OCI-LY1 (cell line): ENCODE results near the gene CREB5.

Experiments
- H2AFZ ChIP-seq: fragments of 200-600 bp; sonication (generic), shearing (Covaris generic); 2 replicates; pipeline ENCODE4 v1.6.0; 2014; ENCODE audit warnings: antibody characterized with exemption, mild to moderate bottlenecking, low read length
- H3F3A ChIP-seq: fragments of 200-600 bp; sonication (generic), shearing (Covaris generic); 2 replicates; pipeline ENCODE4 v1.6.0; 2014; ENCODE audit warnings: mild to moderate bottlenecking, antibody characterized with exemption, low read length, moderate library complexity; ENCODE audit not compliant: insufficient read depth
- H3K27ac ChIP-seq: fragments of 200-600 bp; sonication (generic); 2 replicates; pipeline ENCODE4 v1.5.1; 2014; ENCODE audit warnings: low read length, mixed run types, mild to moderate bottlenecking, low read depth; ENCODE audit not compliant: poor library complexity, severe bottlenecking
- H3K27me3 ChIP-seq: fragments of 200-600 bp; sonication (generic); 2 replicates; pipeline ENCODE4 v1.6.0; 2014; ENCODE audit warnings: antibody characterized with exemption, mild to moderate bottlenecking, low read length, moderate library complexity; ENCODE audit not compliant: insufficient read depth
- H3K36me3 ChIP-seq: fragments of 200-600 bp; sonication (generic); 2 replicates; pipeline ENCODE4 v1.6.1; 2014; ENCODE audit warnings: mild to moderate bottlenecking, antibody characterized with exemption, low read length, moderate library complexity, mixed read lengths; ENCODE audit not compliant: insufficient read depth
- H3K4me1 ChIP-seq: fragments of 200-600 bp; sonication (generic); 2 replicates; pipeline ENCODE4 v1.5.1; 2014; ENCODE audit warnings: mild to moderate bottlenecking, low read length, moderate library complexity; ENCODE audit not compliant: insufficient read depth, severe bottlenecking
- H3K4me2 ChIP-seq: fragments of 200-600 bp; sonication (generic), shearing (Covaris generic); 2 replicates; pipeline ENCODE4 v1.6.1; 2014; ENCODE audit warnings: low read length
- H3K4me3 ChIP-seq: fragments of 200-600 bp; sonication (generic); 2 replicates; pipeline ENCODE4 v1.5.1; 2014; ENCODE audit warnings: low read length, low read depth, mild to moderate bottlenecking, mixed read lengths; ENCODE audit not compliant: poor library complexity, severe bottlenecking
- H3K79me2 ChIP-seq: fragments of 200-600 bp; shearing (Covaris generic); 2 replicates; pipeline ENCODE4 v1.6.1; 2016; ENCODE audit warnings: mixed run types, low read length, mixed read lengths; ENCODE audit not compliant: insufficient read depth
- H3K9ac ChIP-seq: fragments of 200-600 bp; sonication (generic), shearing (Covaris generic); 2 replicates; pipeline ENCODE4 v1.6.1; 2014; ENCODE audit warnings: mild to moderate bottlenecking, low read length, mixed read lengths
- H3K9me2 ChIP-seq: fragments of 200-600 bp; sonication (generic), shearing (Covaris generic); 2 replicates; pipeline ENCODE4 v1.6.1; 2014; ENCODE audit warnings: low read depth, mild to moderate bottlenecking, low read length, mixed read lengths
- H3K9me3 ChIP-seq: fragments of 200-600 bp; shearing (Covaris generic); 2 replicates; pipeline ENCODE4 v1.6.1; 2014; ENCODE audit warnings: low read length, mixed read lengths
- H4K20me1 ChIP-seq: fragments of 200-600 bp; sonication (generic), shearing (Covaris generic); 2 replicates; pipeline ENCODE4 v1.6.0; 2016; ENCODE audit warnings: mild to moderate bottlenecking, low read length; ENCODE audit not compliant: insufficient read depth
- CTCF ChIP-seq: fragments of 200-600 bp; sonication (generic), shearing (Covaris generic); IDR thresholded peaks from 2 replicates; pipeline ENCODE4 v1.5.1; 2017; ENCODE audit warnings: mild to moderate bottlenecking, antibody characterized with exemption, low read length, moderate library complexity, mixed read lengths
- EZH2 ChIP-seq: fragments of 200-600 bp; sonication (generic), shearing (Covaris generic); IDR thresholded peaks from 2 replicates; pipeline ENCODE4 v1.8.0; 2017; ENCODE audit warnings: borderline replicate concordance, mixed run types, mild to moderate bottlenecking, antibody characterized with exemption, low read length, moderate library complexity, mixed read lengths

The CREB5 gene

GRCh38 chr7:28686418-28686800 lies 274.1 kb downstream of the CREB5 start:
- Histone ChIP-seq H3K27ac (no peak overlapping the region), H3F3A (no peaks in the 10 kb centered on the region), H3K9me2 (no peaks in the 10 kb centered on the region), H3K79me2 (no peaks in the 10 kb centered on the region), H4K20me1 (peaks cover 2% of the 10 kb centered on the region; the same call in 1 of the 2 replicates), H3K9me3 (no peaks in the 10 kb centered on the region), H2AFZ (no peak overlapping the region), H3K4me3 (no peak overlapping the region), H3K27me3 (no peaks in the 10 kb centered on the region), H3K36me3 (peaks cover 13% of the 10 kb centered on the region), H3K4me1 (peaks cover 27% of the 10 kb centered on the region), H3K4me2 (no peak overlapping the region), H3K9ac (no peak overlapping the region)
- TF ChIP-seq CTCF (no peak), EZH2 (no peak)

DNA sequence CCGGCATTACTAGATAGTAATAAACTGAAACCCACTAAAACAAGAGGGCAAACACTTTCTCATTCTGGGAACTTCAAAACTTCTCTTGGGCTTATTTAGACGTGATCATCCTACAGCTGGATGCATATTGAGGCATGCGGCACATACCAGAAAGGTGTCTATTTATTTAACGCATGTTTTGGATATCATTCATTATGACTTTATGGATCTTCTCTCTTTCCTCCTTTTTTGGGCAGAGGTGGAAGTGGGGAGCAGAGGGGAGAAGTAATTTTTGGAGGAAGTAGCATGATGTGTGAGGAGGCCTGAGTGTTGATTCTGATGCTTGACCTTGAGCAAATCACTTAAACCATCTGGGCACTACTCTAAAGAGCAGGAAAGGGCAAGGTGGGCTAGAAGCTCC lies 275.2 kb downstream of the CREB5 start:
- no peak overlapping the region for H3K4me2 ChIP-seq
- no peak overlapping the region for H3K4me3 ChIP-seq
- TF ChIP-seq CTCF (no peak), EZH2 (no peak)
- no peak overlapping the region for H3K9ac ChIP-seq
- H4K20me1 ChIP-seq, result peaks cover 2% of the 10 kb centered on the region; the same call in 1 of the 2 replicates
- H2AFZ ChIP-seq, result no peak overlapping the region
- H3K27ac ChIP-seq, result no peak overlapping the region
- no peaks in the 10 kb centered on the region for H3F3A ChIP-seq
- no peaks in the 10 kb centered on the region for H3K9me2 ChIP-seq
- no peaks in the 10 kb centered on the region for H3K79me2 ChIP-seq
- no peaks in the 10 kb centered on the region for H3K27me3 ChIP-seq
- no peaks in the 10 kb centered on the region for H3K9me3 ChIP-seq
- peaks cover 5% of the 10 kb centered on the region; the same call in 1 of the 2 replicates for H3K36me3 ChIP-seq
- H3K4me1 ChIP-seq, result peaks cover 27% of the 10 kb centered on the region

GRCh38 chr7:28688174-28688573 lies 275.9 kb downstream of the CREB5 start:
- no peaks in the 10 kb centered on the region for H3F3A ChIP-seq
- no peak overlapping the region for H3K27ac ChIP-seq
- no peaks in the 10 kb centered on the region for H3K9me2 ChIP-seq
- H3K4me1 ChIP-seq, result peaks cover 27% of the 10 kb centered on the region
- H3K9me3 ChIP-seq, result no peaks in the 10 kb centered on the region
- peaks cover 2% of the 10 kb centered on the region; the same call in 1 of the 2 replicates for H4K20me1 ChIP-seq
- no peak overlapping the region for H3K9ac ChIP-seq
- H2AFZ ChIP-seq, result no peak overlapping the region
- no peak overlapping the region for H3K4me2 ChIP-seq
- no peaks in the 10 kb centered on the region for H3K79me2 ChIP-seq
- no peak overlapping the region for H3K4me3 ChIP-seq
- no peaks in the 10 kb centered on the region for H3K27me3 ChIP-seq
- H3K36me3 ChIP-seq, result peaks cover 5% of the 10 kb centered on the region; the same call in 1 of the 2 replicates
- TF ChIP-seq EZH2 (no peak), CTCF (no peak)
